Measurements from ENCODE around the gene EGLN3.
"Not testable (repeated sequence)": the region's sequence is repeated elsewhere in the genome, so short reads cannot be mapped to it uniquely, and the experiment has no call there.

DNA sequence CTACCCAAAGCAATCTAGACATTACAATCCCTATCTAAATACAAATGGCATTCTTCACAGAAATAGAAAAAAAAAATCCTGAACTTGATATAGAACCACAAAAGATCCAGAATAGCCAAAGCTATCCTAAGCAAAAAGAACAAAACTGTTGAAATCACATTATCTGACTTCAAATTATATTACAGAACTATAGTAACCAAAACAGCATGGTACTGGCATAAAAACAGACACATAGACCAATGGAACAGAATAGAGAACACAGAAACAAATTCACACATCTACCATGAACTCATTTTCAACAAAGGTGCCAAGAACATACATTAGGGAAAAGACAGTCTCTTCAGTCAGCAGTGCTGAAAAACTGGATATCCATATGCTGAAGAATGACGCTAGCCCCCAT lies 19.0 kb upstream of the EGLN3 start:
- not testable (repeated sequence) for TF ChIP-seq POLR2A (IDR thresholded peaks at IDR 0.05)
- TF ChIP-seq, protein P1, sequence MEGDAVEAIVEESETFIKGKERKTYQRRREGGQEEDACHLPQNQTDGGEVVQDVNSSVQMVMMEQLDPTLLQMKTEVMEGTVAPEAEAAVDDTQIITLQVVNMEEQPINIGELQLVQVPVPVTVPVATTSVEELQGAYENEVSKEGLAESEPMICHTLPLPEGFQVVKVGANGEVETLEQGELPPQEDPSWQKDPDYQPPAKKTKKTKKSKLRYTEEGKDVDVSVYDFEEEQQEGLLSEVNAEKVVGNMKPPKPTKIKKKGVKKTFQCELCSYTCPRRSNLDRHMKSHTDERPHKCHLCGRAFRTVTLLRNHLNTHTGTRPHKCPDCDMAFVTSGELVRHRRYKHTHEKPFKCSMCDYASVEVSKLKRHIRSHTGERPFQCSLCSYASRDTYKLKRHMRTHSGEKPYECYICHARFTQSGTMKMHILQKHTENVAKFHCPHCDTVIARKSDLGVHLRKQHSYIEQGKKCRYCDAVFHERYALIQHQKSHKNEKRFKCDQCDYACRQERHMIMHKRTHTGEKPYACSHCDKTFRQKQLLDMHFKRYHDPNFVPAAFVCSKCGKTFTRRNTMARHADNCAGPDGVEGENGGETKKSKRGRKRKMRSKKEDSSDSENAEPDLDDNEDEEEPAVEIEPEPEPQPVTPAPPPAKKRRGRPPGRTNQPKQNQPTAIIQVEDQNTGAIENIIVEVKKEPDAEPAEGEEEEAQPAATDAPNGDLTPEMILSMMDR (IDR thresholded peaks at IDR 0.05): not testable (repeated sequence)
